ENCODE results near the gene DACH1. TPM values are rescaled to one million over a fixed set of nuclear protein-coding genes. Genes with fewer than 3 reads are reported as not detected.

DACH1 gene
- total and polyA plus RNA-seq, 2 donors (not counting 3 experiments of a cell fraction or from before 2014, with no cell fraction given) = 8.6 to 28.3 TPM

DNA sequence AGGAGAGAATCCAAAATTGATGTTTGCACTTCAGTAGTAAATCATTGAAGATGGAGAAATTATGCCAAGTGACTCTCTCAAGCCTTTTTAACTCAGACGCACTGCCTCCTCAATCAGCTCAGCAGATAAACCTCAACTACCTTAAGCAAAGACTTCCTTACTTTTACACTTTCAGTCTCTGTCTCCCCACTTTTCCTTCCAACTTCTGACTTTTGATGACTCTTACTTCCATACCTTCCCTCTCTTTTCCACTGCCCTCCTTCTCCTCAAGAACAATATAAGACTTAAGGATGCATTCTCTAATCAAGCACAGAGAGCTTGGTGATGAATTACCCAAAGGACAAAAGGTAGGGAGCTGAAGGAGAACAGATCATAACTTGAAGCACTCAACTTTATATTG, 4.8 kb upstream of the DACH1 start:
- H4K20me1 ChIP-seq (replicated peaks; ENCODE audit: control insufficient read depth, extremely low read depth, insufficient read depth, low read length) = no peaks in the 10 kb centered on the region
- CTCF ChIA-PET = no interaction called here
- H3K27me3 ChIP-seq (ENCODE audit: control insufficient read depth in 2 of 2, insufficient read depth in 2 of 2, low read length in 2 of 2) = peaks cover 0 to 4% of the 10 kb centered on the region in 2 experiments
- H3K9ac ChIP-seq (replicated peaks; ENCODE audit: extremely low read depth, insufficient read depth, low read length) = no peak overlapping the region
- H3K9me1 ChIP-seq (replicated peaks; ENCODE audit: control insufficient read depth, extremely low read depth, insufficient read depth, low read length) = no peaks in the 10 kb centered on the region
- FAIRE-seq (no peak), DNase-seq (ENCODE audit: low read depth, low spot score) (no peak)
- no TSS peak for BruUV-seq (replicated peaks)
- H3K36me3 ChIP-seq (ENCODE audit: control insufficient read depth in 2 of 2, extremely low read depth in 1 of 2, insufficient read depth in 2 of 2, low read length in 2 of 2) = no peaks in the 10 kb centered on the region
- no peaks in the 10 kb centered on the region for H3K9me3 ChIP-seq (replicated peaks; ENCODE audit: control insufficient read depth, insufficient read depth, low read length)
- dilution Hi-C loops (cut with MboI; ENCODE audit: extremely low pct_ligation_motif_present, low sequenced_read_pairs) (no loop called here), intact Hi-C loops (cut with micrococcal nuclease) (no loop called here)
- H3K79me2 ChIP-seq (ENCODE audit: control insufficient read depth, insufficient read depth, low read length) = no peaks in the 10 kb centered on the region
- H2AFZ ChIP-seq (ENCODE audit: low read depth, low read length) = no peak overlapping the region
- no peak overlapping the region for H3K27ac ChIP-seq (ENCODE audit: insufficient read depth, low read depth, low read length)
- no peak overlapping the region for H3K4me2 ChIP-seq (ENCODE audit: insufficient read depth, low read length)
- POLR2A ChIA-PET = no interaction called here
- peaks cover 3% of the 10 kb centered on the region for H3K4me1 ChIP-seq (ENCODE audit: control insufficient read depth, extremely low read depth, insufficient read depth, low read length)
- no peak for TF ChIP-seq EZH2 (IDR thresholded peaks at IDR 0.05; ENCODE audit: borderline replicate concordance, low read depth, low read length, severe bottlenecking)
- TF ChIP-seq, protein P1, sequence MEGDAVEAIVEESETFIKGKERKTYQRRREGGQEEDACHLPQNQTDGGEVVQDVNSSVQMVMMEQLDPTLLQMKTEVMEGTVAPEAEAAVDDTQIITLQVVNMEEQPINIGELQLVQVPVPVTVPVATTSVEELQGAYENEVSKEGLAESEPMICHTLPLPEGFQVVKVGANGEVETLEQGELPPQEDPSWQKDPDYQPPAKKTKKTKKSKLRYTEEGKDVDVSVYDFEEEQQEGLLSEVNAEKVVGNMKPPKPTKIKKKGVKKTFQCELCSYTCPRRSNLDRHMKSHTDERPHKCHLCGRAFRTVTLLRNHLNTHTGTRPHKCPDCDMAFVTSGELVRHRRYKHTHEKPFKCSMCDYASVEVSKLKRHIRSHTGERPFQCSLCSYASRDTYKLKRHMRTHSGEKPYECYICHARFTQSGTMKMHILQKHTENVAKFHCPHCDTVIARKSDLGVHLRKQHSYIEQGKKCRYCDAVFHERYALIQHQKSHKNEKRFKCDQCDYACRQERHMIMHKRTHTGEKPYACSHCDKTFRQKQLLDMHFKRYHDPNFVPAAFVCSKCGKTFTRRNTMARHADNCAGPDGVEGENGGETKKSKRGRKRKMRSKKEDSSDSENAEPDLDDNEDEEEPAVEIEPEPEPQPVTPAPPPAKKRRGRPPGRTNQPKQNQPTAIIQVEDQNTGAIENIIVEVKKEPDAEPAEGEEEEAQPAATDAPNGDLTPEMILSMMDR (IDR thresholded peaks at IDR 0.05; ENCODE audit: extremely low read depth in 1 of 2, insufficient read depth in 1 of 2, low read depth in 1 of 2, low read length in 2 of 2) = no peak
- TF ChIP-seq POLR2A (IDR thresholded peaks at IDR 0.05; ENCODE audit: low read depth, low read length) = no peak
- TF ChIP-seq, protein P2, sequence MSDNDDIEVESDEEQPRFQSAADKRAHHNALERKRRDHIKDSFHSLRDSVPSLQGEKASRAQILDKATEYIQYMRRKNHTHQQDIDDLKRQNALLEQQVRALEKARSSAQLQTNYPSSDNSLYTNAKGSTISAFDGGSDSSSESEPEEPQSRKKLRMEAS (IDR thresholded peaks at IDR 0.05; ENCODE audit: insufficient read depth, insufficient read length) = no peak
- no peak for TF ChIP-seq GATA2 (IDR thresholded peaks at IDR 0.05; ENCODE audit: insufficient read depth, insufficient read length, low read depth, low read length)
- TF ChIP-seq MYC (IDR thresholded peaks at IDR 0.05; ENCODE audit: low read depth, low read length) = no peak
- TF ChIP-seq POLR2AphosphoS5 (IDR thresholded peaks at IDR 0.05; ENCODE audit: insufficient read depth, low read depth, low read length) = no peak
- no peak for TF ChIP-seq JUN (IDR thresholded peaks at IDR 0.05; ENCODE audit: borderline replicate concordance, insufficient read depth, insufficient read length, low read depth)
- TF ChIP-seq FOS (IDR thresholded peaks at IDR 0.05; ENCODE audit: borderline replicate concordance, insufficient read depth, low read length) = no peak
- H3K4me3 ChIP-seq (replicated peaks in 1 of 3; ENCODE audit: insufficient read depth in 1 of 3, low read depth in 1 of 3, low read length in 3 of 3) = no peak overlapping the region

Measured in endothelial cell of umbilical vein (primary cell).